Fibroblast of the aortic adventitia (primary cell): ENCODE measurements around the gene JMJD1C. TPM values are rescaled to one million over a fixed set of nuclear protein-coding genes. Genes with fewer than 3 reads are reported as not detected.
A peak's percentile ranks its signal among the peaks of the same experiment; 100 is the strongest.

Experiments
- DNase-seq: peaks from one replicate; pipeline ENCODE4 v3.0.0-alpha.2; 2010; ENCODE audit warnings: low read depth
- H3K4me3 ChIP-seq: 2 replicates; pipeline ENCODE4 v1.5.1; 2011; ENCODE audit warnings: low read depth, mild to moderate bottlenecking, control low read depth, low read length, moderate library complexity
- total RNA-seq: library from RNA; depleted of rRNA; stranded (reverse); fragments of >200 nt; gene quantifications from 2 replicates; pipeline ENCODE4 v1.2.3, GENCODE V29; 2012; ENCODE audit warnings: low replicate concordance
- TF ChIP-seq, protein P1 (sequence below): IDR thresholded peaks from 2 replicates; pipeline ENCODE4 v1.5.1; 2011; ENCODE audit warnings: mild to moderate bottlenecking, low read length, control low read depth, inconsistent platforms; ENCODE audit not compliant: insufficient read depth

Gene JMJD1C
- total RNA-seq, 1 donor: 120 TPM

DNA sequence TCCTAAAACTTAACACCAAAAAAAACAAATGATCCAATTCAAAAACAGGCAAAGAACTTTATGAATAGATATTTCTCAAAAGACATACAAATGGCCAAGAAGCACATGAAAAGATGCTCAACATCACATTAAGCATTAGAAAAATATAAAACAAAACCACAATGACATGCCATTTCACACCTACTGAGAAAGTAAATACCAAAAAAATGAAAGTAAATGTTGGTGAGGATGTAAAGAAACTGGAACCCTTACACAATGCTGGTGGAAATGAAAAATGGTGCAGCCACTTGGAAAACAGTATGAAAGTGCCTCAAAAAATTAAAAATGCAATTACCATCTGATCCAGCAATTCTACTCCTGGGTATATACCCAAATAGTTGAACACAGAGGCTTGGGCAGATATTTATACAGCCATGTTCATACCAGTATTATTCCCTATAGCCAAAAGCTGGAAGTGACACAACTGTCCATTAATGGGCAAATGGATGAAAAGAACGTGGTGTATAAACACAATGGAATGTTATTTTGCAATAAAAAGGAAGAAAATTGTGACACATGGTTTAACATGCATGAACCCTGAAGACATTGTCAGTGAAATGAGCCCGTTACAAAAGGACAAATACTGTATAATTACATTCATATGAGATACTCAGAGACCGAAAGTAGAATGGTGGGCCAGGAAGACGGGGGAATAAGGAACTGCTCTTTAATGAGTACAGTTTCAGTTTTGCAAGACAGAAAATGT, 89.0 kb downstream of the JMJD1C start:
- peak; percentile 58 for DNase-seq

DNA sequence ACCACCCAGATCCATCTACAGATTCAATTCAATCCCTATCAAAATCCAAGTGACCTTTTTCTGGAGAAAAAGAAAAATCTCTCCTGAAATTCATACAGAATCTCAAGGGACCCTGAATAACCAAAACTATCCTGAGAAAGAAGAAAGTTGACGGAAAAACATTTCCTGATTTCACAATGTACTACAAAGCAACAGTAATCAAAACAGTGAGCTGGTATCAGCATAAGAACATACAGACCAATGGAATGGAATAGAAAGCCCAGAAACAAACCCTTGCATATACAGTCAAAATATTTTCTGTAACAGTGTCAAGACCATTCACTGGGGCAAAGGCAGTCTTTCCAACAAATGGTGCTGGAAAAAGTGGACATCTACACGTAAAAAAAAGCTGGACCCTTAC, 89.9 kb downstream of the JMJD1C start:
- DNase-seq: peak; percentile 67
- no peak overlapping the region for H3K4me3 ChIP-seq
- TF ChIP-seq, protein P1, sequence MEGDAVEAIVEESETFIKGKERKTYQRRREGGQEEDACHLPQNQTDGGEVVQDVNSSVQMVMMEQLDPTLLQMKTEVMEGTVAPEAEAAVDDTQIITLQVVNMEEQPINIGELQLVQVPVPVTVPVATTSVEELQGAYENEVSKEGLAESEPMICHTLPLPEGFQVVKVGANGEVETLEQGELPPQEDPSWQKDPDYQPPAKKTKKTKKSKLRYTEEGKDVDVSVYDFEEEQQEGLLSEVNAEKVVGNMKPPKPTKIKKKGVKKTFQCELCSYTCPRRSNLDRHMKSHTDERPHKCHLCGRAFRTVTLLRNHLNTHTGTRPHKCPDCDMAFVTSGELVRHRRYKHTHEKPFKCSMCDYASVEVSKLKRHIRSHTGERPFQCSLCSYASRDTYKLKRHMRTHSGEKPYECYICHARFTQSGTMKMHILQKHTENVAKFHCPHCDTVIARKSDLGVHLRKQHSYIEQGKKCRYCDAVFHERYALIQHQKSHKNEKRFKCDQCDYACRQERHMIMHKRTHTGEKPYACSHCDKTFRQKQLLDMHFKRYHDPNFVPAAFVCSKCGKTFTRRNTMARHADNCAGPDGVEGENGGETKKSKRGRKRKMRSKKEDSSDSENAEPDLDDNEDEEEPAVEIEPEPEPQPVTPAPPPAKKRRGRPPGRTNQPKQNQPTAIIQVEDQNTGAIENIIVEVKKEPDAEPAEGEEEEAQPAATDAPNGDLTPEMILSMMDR: no peak

More for the DNA sequence above, 89.0 kb downstream of the JMJD1C start:
- no peak overlapping the region for H3K4me3 ChIP-seq
- TF ChIP-seq, protein P1: no peak

DNA sequence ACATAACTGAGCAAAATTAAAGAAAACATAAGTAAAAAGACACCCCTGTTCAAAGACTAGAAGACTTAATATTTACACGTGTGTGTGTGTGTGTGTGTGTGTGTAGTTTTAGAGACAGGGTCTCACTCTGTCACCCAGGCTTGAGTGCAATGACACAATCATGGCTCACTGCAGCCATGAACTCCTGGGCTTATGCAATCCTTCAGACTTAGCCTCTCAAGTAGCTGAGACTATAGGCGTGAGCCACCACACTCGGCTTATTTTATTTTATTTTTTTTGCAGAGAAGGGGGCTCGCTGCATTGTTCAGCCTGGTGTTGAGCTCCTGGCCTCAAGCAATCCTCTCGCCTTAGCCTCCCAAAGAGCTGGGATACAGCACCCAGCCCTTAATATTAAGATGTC, 90.3 kb downstream of the JMJD1C start:
- TF ChIP-seq, protein P1: no peak
- no peak for DNase-seq
- no peak overlapping the region for H3K4me3 ChIP-seq

DNA sequence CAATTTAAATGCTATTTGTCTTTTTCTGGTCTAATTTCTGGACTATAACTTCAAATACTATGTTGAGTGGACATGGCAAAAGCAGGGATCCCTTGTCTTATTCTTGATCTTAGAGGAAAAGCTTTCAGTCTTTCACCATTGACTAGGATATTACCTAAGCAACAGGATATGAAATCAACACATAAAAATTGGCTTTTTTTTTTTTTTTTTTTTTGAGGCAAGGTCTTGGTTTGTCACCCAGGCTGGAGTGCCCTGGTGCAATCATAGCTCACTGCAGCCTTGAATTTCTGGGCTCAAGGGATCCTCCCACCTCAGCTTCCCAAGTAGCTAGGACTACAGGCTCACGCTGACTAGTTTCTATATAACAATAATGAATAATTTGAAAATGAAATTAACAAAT, 90.8 kb downstream of the JMJD1C start:
- H3K4me3 ChIP-seq: no peak overlapping the region
- TF ChIP-seq, protein P1: no peak
- no peak for DNase-seq

DNA sequence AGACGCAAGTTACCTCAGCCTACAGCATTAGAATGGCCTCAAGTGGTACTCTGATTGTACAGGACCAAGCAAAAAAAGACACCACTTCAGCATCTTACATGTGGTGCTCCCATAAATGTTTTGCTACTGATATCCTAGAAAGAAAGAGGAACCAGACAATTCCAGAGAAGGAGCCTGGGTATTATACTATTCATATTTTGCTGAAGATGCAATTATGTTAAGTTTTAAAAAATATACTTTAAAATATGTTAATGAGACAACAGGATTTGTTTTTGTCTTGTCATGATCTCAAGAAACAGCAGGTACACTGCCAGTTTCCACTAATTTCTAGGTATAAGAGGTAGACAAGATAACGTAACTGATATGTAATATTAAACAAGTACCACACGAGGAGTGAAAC, 92.6 kb downstream of the JMJD1C start:
- H3K4me3 ChIP-seq: no peak overlapping the region
- no peak for DNase-seq
- TF ChIP-seq, protein P1: no peak

DNA sequence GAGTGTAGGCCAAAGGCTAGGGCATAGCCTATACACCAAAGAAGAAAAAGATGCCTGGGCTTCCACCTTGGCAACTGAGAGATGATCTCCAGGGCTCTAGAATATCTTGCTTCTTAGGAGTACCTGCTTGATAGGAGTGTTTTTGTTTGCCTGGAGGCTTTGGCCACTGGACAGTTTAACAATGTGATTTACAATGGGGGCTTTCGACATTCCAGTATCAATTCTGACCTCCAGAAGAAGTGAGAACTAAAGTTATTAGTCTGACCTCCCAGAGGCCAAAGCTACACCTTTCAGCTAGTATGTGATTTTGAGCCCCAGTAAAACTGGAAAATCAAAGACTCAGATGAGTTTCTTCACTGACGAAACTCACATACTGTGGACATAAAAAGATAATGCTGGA, 96.1 kb downstream of the JMJD1C start:
- TF ChIP-seq, protein P1: no peak
- DNase-seq: no peak
- no peak overlapping the region for H3K4me3 ChIP-seq

DNA sequence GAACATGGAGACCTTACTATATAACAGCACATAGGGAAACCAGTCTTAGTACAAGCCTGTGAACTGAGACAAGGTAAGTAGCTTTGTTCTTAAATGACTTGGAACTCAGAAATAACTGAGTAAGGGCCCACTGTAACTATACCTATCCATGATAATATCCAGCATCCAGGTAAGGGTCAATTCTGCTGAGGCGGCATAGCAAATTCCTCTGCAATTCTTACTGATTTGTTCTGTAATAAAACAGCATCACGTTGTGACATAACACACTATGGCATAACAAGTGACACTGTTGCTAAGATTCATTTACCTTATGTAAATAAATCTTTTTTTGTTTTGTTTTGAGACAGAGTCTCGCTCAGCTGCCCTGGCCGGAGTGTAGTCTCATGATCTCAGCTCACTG, 97.4 kb downstream of the JMJD1C start:
- no peak for DNase-seq
- TF ChIP-seq, protein P1: no peak
- no peak overlapping the region for H3K4me3 ChIP-seq
